Measurements from ENCODE around the gene PRTG.
"Not testable (repeated sequence)": the region's sequence is repeated elsewhere in the genome, so short reads cannot be mapped to it uniquely, and the experiment has no call there.

PRTG gene

GRCh38 chr15:55630858-55631257 is 112.1 kb downstream of the PRTG start:
- DNase-seq (ENCODE audit: low spot score), result no peak

GRCh38 chr15:55628369-55628730 is 114.6 kb downstream of the PRTG start:
- no peak for DNase-seq (ENCODE audit: low spot score)

GRCh38 chr15:55627730-55628368 is 115.1 kb downstream of the PRTG start:
- DNase-seq (ENCODE audit: low spot score), result peak; percentile 79

- no peak for DNase-seq (ENCODE audit: low spot score)
These were observed 123.2 kb downstream of the PRTG start for GRCh38 chr15:55619783-55620182.

GRCh38 chr15:55618387-55618786 is 124.6 kb downstream of the PRTG start:
- no peak for DNase-seq (ENCODE audit: low spot score)

GRCh38 chr15:55615445-55615844 is 127.5 kb downstream of the PRTG start:
- no peak for DNase-seq (ENCODE audit: low spot score)

- no peak for DNase-seq (ENCODE audit: low spot score)
These were observed 129.2 kb downstream of the PRTG start for GRCh38 chr15:55613727-55614126.

GRCh38 chr15:55606214-55606613 is 136.7 kb downstream of the PRTG start:
- DNase-seq (ENCODE audit: low spot score), result no peak

GRCh38 chr15:55601374-55601773 is 141.6 kb downstream of the PRTG start:
- no peak for DNase-seq (ENCODE audit: low spot score)

- no peak for DNase-seq (ENCODE audit: low spot score)
These were observed 143.5 kb downstream of the PRTG start for GRCh38 chr15:55599439-55599838.

GRCh38 chr15:55593019-55593418 is 149.9 kb downstream of the PRTG start:
- not testable (repeated sequence) for DNase-seq (ENCODE audit: low spot score)

- no peak for DNase-seq (ENCODE audit: low spot score)
These were observed 152.2 kb downstream of the PRTG start for GRCh38 chr15:55590788-55591187.

- no peak for DNase-seq (ENCODE audit: low spot score)
These were observed 153.7 kb downstream of the PRTG start for GRCh38 chr15:55589287-55589686.

GRCh38 chr15:55588815-55589115 is 154.2 kb downstream of the PRTG start:
- DNase-seq (ENCODE audit: low spot score), result no peak

GRCh38 chr15:55588070-55588814 is 154.7 kb downstream of the PRTG start, which contains the start of gene PYGO1:
TSS of gene PYGO1 (minus strand) at chr15:55588345. CDS start at chr15:55587883, 462 bp downstream.
- peak; percentile 39 for DNase-seq (ENCODE audit: low spot score)

GRCh38 chr15:55587321-55588069 is 155.5 kb downstream of the PRTG start:
- DNase-seq (ENCODE audit: low spot score), result peak; percentile 26

GRCh38 chr15:55586808-55587207 is 156.1 kb downstream of the PRTG start:
- no peak for DNase-seq (ENCODE audit: low spot score)

- DNase-seq (ENCODE audit: low spot score), result no peak
These were observed 166.0 kb downstream of the PRTG start for GRCh38 chr15:55576943-55577342.

GRCh38 chr15:55574096-55574495 is 168.9 kb downstream of the PRTG start:
- no peak for DNase-seq (ENCODE audit: low spot score)

- no peak for DNase-seq (ENCODE audit: low spot score)
These were observed 169.7 kb downstream of the PRTG start for GRCh38 chr15:55573224-55573623.

- DNase-seq (ENCODE audit: low spot score), result no peak
These were observed 178.4 kb downstream of the PRTG start for GRCh38 chr15:55564347-55565145.

GRCh38 chr15:55562601-55563000 is 180.4 kb downstream of the PRTG start:
- DNase-seq (ENCODE audit: low spot score), result no peak

Data from SW480 (cell line).